Esophagus muscularis mucosa (tissue), 4 donors: ENCODE results near the gene RAD51B. TPM values are rescaled to one million over a fixed set of nuclear protein-coding genes. Genes with fewer than 3 reads are reported as not detected.

Experiments
- DNase-seq: peaks from one replicate; pipeline ENCODE4 v3.0.0-alpha.2; 2017; ENCODE audit errors: extremely low spot score
- H3K27ac ChIP-seq, 4 donors: fragments of 200-600 bp; sonication (generic); replicated peaks in 1 of 4; 1 replicate in 3 of 4; 2 replicates in 1 of 4; pipeline ENCODE4 v1.5.1; 2016 to 2019; ENCODE audit warnings: mild to moderate bottlenecking in 1 of 4
- H3K27me3 ChIP-seq, 4 donors: fragments of 200-600 bp; sonication (generic); one replicate each; pipeline versions ENCODE4 v1.5.1 to v1.6.0; 2016 to 2019
- H3K36me3 ChIP-seq, 4 donors: fragments of 200-600 bp; sonication (generic); one replicate each; pipeline ENCODE4 v1.5.1; 2016 to 2019
- H3K4me1 ChIP-seq, 4 donors: fragments of 200-600 bp; sonication (generic); one replicate each; pipeline ENCODE4 v1.5.1; 2016 to 2019
- H3K4me3 ChIP-seq, 4 donors: fragments of 200-600 bp; sonication (generic); 1 replicate in 2 of 4; 2 replicates in 2 of 4; pipeline ENCODE4 v1.5.1; 2016 to 2019; ENCODE audit warnings: mild to moderate bottlenecking in 4 of 4, moderate library complexity in 1 of 4
- H3K9me3 ChIP-seq, 4 donors: fragments of 200-600 bp; sonication (generic); 1 replicate in 3 of 4; 2 replicates in 1 of 4; pipeline ENCODE4 v1.5.1; 2016 to 2019
- EP300 ChIP-seq: sonication (generic); formaldehyde crosslinking; IDR thresholded peaks from one replicate; pipeline ENCODE4 v1.6.1; 2017; ENCODE audit warnings: antibody characterized with exemption
- POLR2A ChIP-seq: fragments of 450-650 bp; IDR thresholded peaks from one replicate; pipeline ENCODE4 v1.6.1; 2017; ENCODE audit warnings: antibody characterized with exemption, moderate library complexity, mild to moderate bottlenecking, low read depth
- POLR2AphosphoS5 ChIP-seq, 2 donors: sonication (generic); formaldehyde crosslinking; IDR thresholded peaks; one replicate each; pipeline ENCODE4 v1.6.1; 2017; ENCODE audit warnings: antibody characterized with exemption in 2 of 2
- WGBS: methylation state at CpG from one replicate; pipeline ENCODE4 v1.1.5; 2018; 5-methylcytosine and 5-hydroxymethylcytosine counted together
- intact Hi-C: fragments of 100-400 bp; cut with DNase I; formaldehyde crosslinking; loops from one replicate; pipeline ENCODE4 v1.15.1; 2023
- total RNA-seq, 4 donors: library from RNA; depleted of rRNA; stranded (reverse); fragments of >200 nt; gene quantifications; one replicate each; pipeline versions ENCODE4 v1.1.0 to v1.2.1, GENCODE V29; 2016
- TF ChIP-seq, protein P1 (sequence below), 3 experiments: fragments of 200-600 bp in 2 of 3; fragments of 450-650 bp in 1 of 3; sonication (generic) in 2 of 3; IDR thresholded peaks; one replicate each; pipeline ENCODE4 v1.5.1; 2017 to 2019; ENCODE audit warnings: antibody characterized with exemption in 3 of 3, mild to moderate bottlenecking in 2 of 3, moderate library complexity in 1 of 3

The RAD51B gene
- total RNA-seq, 4 donors from 2014 or later, result 2.8 to 11.1 (median 5.1) TPM

DNA sequence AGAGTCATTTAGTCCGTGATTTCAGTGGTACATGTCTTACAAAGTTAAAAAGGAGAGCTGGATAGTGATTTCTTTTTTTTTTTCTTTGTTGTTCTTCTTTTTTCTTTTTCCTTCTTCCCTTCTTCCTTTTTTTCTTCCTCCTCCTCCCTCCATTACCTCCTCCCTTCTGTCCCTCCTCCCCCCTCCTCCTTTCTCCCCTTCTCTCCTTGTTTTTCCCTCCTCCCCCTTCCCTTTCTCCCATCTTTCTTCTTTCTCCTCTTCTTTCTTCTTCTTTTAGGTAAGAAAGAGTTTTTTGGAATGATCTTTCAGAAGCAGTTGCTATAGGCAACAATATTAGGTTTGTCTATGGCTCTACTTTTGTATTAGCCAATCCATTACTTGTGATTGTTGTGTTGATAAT, 368.6 kb downstream of the RAD51B start:
- WGBS, result 89% methylated on average over 1 of the region's 1 CpG
- H3K36me3 ChIP-seq, result no peaks in the 10 kb centered on the region
- TF ChIP-seq POLR2A, result no peak
- no peak for TF ChIP-seq EP300
- no peak for TF ChIP-seq POLR2AphosphoS5 (IDR thresholded peaks at IDR 0.05)
- TF ChIP-seq, protein P1, sequence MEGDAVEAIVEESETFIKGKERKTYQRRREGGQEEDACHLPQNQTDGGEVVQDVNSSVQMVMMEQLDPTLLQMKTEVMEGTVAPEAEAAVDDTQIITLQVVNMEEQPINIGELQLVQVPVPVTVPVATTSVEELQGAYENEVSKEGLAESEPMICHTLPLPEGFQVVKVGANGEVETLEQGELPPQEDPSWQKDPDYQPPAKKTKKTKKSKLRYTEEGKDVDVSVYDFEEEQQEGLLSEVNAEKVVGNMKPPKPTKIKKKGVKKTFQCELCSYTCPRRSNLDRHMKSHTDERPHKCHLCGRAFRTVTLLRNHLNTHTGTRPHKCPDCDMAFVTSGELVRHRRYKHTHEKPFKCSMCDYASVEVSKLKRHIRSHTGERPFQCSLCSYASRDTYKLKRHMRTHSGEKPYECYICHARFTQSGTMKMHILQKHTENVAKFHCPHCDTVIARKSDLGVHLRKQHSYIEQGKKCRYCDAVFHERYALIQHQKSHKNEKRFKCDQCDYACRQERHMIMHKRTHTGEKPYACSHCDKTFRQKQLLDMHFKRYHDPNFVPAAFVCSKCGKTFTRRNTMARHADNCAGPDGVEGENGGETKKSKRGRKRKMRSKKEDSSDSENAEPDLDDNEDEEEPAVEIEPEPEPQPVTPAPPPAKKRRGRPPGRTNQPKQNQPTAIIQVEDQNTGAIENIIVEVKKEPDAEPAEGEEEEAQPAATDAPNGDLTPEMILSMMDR (IDR thresholded peaks at IDR 0.05), result no peak
- no peak for DNase-seq
- no peak overlapping the region for H3K4me3 ChIP-seq
- no peaks in the 10 kb centered on the region for H3K27me3 ChIP-seq
- H3K9me3 ChIP-seq, result no peaks in the 10 kb centered on the region
- peaks cover 0 to 18% (median 15%) of the 10 kb centered on the region in 4 donors for H3K4me1 ChIP-seq
- intact Hi-C loops, result no loop called here
- H3K27ac ChIP-seq, result no peak overlapping the region

- H3K4me1 ChIP-seq, result peaks cover 0 to 36% (median 34%) of the 10 kb centered on the region in 4 donors
- H3K27ac ChIP-seq, result no peak overlapping the region
- no peaks in the 10 kb centered on the region for H3K36me3 ChIP-seq
- TF ChIP-seq EP300 (no peak), POLR2A (no peak), POLR2AphosphoS5 (IDR thresholded peaks at IDR 0.05) (no peak)
- TF ChIP-seq, protein P1 (IDR thresholded peaks at IDR 0.05), result no peak
- H3K9me3 ChIP-seq, result no peaks in the 10 kb centered on the region
- H3K27me3 ChIP-seq, result no peaks in the 10 kb centered on the region
- 100% methylated on average over 1 of the region's 1 CpG for WGBS
- H3K4me3 ChIP-seq, result no peak overlapping the region
- DNase-seq, result no peak
- intact Hi-C loops, result no loop called here
Measured at GRCh38 chr14:68190032-68190431, 370.5 kb downstream of the RAD51B start.

- Histone ChIP-seq H3K27ac (peak overlapping the region in 3 of 4 donors; percentile 28 to 66 (median 43)), H3K4me1 (peaks cover 0 to 42% (median 37%) of the 10 kb centered on the region in 4 donors), H3K27me3 (no peaks in the 10 kb centered on the region), H3K4me3 (no peak overlapping the region), H3K36me3 (no peaks in the 10 kb centered on the region), H3K9me3 (no peaks in the 10 kb centered on the region)
- DNase-seq, result no peak
- intact Hi-C loops, result no loop called here
- TF ChIP-seq, protein P1 (IDR thresholded peaks at IDR 0.05), result no peak
- no peak for TF ChIP-seq POLR2A
- no peak for TF ChIP-seq POLR2AphosphoS5 (IDR thresholded peaks at IDR 0.05)
- TF ChIP-seq EP300, result no peak
Measured at GRCh38 chr14:68191567-68192321, 372.2 kb downstream of the RAD51B start.

GRCh38 chr14:68192935-68193334, 373.4 kb downstream of the RAD51B start:
- intact Hi-C loops, result no loop called here
- peaks cover 0 to 53% (median 45%) of the 10 kb centered on the region in 4 donors for H3K4me1 ChIP-seq
- no peaks in the 10 kb centered on the region for H3K27me3 ChIP-seq
- TF ChIP-seq, protein P1 (IDR thresholded peaks at IDR 0.05), result no peak
- TF ChIP-seq POLR2A, result no peak
- no peak for TF ChIP-seq EP300
- no peak for TF ChIP-seq POLR2AphosphoS5 (IDR thresholded peaks at IDR 0.05)
- H3K27ac ChIP-seq, result peak overlapping the region in 3 of 4 donors; percentile 66 to 76 (median 73)
- no peak for DNase-seq
- no peak overlapping the region for H3K4me3 ChIP-seq
- H3K36me3 ChIP-seq, result no peaks in the 10 kb centered on the region
- H3K9me3 ChIP-seq, result no peaks in the 10 kb centered on the region
- 100% methylated on average over 2 of the region's 2 CpGs for WGBS
